GM21723 (cell line): ENCODE results near the gene TMCC1.
"Not testable (repeated sequence)": the region's sequence is repeated elsewhere in the genome, so short reads cannot be mapped to it uniquely, and the experiment has no call there.

Source experiments
- ATAC-seq: cut with Tn5 transposase; IDR thresholded peaks from one replicate; pipeline ENCODE4 v1.9.1; 2021; ENCODE audit warnings: mild to moderate bottlenecking, moderate library complexity; ENCODE audit not compliant: unreplicated experiment

Gene TMCC1

DNA sequence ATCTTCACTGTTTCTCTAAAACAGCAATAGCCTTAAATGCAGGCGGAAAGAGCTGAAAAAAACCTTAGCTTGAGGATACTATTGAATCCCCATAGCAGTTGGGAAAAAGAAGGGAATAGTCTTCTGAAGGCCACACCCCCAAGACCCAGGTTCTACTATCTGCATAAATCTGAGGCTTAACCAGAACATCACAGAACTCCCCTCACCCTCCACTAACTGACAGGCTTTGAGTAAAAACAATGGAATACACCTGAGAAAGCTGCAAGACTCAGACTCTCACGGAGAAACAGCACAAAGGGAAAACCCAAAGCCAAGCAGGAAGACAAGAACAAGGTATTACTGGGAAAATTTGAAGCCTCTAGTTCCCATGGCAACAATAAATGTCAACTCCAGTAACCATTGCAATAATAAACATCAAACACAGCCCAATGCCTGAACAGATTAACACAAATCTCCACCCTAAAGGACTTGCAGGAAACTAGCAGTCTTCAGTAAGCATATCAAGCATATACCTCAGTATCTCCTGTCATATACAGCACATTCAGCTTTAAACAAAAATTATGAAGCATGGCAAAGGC lies 56.4 kb downstream of the TMCC1 start:
- no peak for ATAC-seq

GRCh38 chr3:129836381-129837064 lies 57.0 kb downstream of the TMCC1 start:
- ATAC-seq, result no peak

- no peak for ATAC-seq
Observed at GRCh38 chr3:129835198-129835597, 58.3 kb downstream of the TMCC1 start.

- ATAC-seq, result no peak
Observed at GRCh38 chr3:129834580-129834979, 58.9 kb downstream of the TMCC1 start.

GRCh38 chr3:129831942-129832341 lies 61.6 kb downstream of the TMCC1 start:
- ATAC-seq, result not testable (repeated sequence)

DNA sequence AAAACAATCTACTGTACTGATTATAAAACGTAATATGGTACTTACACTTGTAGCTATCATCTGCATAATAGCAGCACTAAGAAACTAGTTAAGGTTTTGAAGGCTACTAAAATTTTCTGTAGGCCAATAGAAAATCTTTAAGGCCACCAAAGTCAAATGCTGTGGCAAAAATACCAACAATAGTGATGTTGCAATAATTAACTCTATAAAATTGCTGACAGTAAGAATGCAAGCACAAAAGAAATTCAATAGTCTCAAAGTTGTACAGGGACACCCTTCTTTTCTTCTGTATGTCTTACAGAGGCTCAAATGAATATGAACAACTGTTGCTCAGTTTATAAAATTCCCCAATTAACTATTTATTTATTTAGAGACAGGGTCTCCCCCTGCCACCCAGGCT lies 62.0 kb downstream of the TMCC1 start:
- ATAC-seq, result no peak

DNA sequence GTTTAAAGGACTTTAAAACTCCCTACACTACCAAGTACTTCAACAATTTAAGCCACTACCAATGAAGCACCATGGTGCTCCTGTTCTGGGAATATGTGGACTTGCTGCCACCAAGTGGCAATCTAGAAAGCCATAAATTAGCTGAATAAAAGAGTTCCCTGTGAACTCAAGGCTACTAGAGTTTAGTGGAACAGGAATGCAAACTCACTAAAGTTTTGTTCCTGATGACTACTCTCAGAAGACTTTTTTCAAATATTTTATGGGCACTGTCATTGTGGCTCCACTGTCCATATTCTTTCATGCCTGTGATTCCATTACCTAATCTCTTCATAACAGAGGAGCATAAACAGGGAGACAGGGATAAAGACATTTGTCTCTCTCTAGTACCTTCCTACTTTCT lies 63.9 kb downstream of the TMCC1 start:
- no peak for ATAC-seq

DNA sequence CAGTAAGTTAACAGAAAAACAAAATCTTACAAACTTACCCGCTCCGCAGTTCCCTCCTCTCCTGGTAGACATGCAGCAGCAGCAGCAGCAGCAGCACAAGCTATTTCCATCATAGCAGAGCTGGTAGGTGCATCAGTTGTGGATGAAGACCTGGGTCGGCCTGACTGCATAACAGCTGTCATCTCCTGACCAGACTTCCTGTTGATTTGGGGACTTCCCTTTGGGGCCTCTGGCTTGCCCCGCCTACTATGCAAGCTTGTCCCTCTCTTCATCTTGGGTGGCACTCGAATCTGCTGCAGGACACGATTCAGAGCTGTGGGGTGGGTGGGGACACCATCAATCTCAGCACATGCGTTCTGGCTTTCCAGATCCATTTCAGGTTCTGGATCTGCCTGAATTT lies 65.7 kb downstream of the TMCC1 start:
- ATAC-seq, result peak; percentile 66

DNA sequence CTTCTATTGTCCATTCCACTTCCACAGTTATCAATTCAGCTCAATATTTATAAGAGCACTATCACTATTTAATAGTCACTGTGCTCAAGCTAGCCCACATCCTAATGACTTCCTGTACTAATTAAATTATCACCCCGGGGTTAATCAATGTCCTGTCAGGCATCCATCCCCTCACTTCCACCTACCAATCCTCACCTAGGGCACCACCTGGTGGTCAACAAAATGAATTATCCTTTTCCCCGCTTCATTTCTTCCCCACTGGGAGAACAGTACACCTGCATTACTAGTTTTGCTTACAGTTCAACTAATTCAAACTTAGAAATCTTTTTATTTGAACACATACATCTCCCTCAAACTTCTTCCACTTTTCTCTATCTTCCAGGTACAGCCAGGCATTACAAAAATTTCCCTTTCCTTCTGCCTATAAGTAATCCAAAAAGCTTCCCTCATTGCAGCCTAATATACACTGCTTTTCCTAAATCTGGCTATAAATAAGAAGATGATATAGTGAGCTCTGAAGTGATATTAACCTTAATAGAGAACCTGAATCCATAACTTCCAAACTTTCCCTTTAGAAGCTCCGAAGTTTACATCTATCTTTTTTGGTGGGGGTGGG lies 68.5 kb downstream of the TMCC1 start:
- peak; percentile 45 for ATAC-seq

DNA sequence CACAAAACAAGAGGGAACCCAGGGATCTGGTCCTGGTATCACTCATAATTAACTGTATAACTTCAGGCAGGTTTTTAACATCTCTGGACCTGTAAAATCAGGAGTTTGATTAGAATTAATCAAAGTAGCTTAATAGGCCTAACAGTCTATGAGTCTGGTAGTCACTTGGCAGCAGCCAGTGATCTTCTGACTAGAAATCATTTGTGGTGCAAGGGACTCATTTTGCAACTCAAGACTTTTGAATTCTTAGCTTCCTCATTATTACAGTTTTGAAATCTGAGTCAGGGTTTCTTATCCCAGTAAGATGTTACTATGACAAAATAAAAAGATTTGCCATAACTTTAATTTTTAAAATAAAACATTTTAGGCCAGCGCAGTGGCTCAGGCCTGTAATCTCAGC lies 70.8 kb downstream of the TMCC1 start:
- ATAC-seq, result no peak

DNA sequence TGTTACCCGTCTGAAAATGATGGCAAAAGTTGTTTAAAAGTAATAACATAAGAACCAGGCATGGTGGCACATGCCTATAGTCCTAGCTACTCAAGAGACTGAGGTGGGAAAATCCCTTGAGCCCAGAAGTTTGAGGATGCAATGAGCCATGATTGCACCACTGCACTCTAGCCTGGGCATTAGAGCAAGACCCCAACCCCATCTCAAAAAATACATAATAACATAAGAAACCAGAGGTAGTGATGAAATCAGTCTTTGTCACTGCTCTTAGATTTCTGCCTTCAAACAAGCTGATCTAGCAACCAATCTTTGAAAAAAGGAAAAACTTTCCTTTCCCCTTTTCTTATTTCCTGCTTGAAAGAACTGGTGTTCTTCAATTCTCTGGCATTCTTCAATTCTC lies 71.3 kb downstream of the TMCC1 start:
- ATAC-seq, result no peak

DNA sequence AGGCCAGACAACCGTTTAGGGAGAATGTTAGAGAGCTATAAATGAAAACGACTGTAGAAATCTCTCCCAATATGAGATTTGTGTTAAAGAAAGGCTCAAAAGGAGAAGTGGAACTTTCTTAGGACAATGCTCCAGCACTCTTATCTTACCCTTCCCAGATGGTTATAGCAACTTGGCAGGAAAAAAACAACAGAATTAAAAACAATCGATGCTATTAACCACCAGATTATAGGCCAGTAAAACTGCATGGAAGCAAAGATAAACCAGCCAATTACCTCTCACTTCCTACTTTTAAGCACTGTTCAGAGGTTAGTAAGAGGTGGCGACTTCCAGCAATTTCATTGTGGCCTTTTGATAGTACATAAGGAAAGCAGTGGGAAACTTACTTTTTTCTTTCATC lies 72.9 kb downstream of the TMCC1 start:
- no peak for ATAC-seq

GRCh38 chr3:129812589-129812988 lies 80.9 kb downstream of the TMCC1 start:
- no peak for ATAC-seq

GRCh38 chr3:129809297-129809696 lies 84.2 kb downstream of the TMCC1 start:
- ATAC-seq, result no peak

DNA sequence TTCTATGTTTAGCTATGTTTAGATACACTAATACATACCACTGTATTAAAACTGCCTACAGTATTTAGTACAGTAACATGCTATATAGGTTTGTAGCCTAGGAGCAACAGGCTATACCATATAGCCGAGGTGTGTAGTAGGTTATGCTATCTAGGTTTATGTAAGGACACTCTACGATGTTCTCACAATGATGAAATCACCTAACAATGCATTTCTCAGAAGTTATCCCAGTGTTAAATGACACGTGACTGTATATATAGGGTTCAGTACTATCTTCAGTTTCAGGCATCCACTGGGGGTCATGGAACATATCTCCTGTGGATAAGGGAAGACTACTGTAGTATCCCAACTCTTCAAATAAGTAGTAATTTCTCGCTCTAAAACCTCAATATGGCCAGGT lies 97.4 kb downstream of the TMCC1 start:
- ATAC-seq, result no peak

DNA sequence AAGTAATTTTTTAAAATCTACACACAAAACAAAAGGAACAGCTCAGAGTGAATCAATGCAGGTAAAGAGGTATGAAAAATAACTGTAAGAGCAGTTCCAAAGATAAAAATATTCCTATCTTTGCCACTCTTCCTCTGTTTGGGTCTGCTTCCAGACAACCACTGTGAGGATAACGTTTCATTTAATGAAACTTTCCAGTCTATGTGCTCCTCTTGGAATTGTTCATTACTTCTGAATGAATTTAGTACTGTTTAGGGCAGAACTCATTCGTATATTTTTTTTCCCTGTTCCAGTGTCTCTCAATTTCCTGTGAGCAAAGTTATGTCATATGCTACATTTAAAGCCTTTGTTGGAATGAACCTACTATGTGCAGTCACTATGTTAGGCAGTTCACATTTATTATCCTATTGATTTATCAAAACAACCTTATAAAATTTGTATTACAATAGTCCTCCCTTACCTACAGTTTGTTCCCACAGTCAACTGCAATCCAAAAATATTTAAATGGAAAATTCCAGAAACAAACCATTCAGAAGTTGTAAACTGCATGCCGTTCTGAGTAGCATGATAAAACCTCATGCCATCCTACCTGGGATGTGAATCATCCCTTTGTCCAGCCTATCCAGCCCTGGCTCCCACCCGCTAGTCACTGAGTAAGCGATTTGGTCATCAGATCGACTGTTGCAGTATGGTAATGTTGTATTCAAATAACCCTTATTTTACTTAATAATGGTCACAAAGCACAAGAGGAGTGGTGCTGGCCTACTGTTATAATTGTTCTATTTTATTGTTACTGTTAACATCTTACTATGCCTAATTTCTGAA lies 98.1 kb downstream of the TMCC1 start:
- ATAC-seq, result no peak

DNA sequence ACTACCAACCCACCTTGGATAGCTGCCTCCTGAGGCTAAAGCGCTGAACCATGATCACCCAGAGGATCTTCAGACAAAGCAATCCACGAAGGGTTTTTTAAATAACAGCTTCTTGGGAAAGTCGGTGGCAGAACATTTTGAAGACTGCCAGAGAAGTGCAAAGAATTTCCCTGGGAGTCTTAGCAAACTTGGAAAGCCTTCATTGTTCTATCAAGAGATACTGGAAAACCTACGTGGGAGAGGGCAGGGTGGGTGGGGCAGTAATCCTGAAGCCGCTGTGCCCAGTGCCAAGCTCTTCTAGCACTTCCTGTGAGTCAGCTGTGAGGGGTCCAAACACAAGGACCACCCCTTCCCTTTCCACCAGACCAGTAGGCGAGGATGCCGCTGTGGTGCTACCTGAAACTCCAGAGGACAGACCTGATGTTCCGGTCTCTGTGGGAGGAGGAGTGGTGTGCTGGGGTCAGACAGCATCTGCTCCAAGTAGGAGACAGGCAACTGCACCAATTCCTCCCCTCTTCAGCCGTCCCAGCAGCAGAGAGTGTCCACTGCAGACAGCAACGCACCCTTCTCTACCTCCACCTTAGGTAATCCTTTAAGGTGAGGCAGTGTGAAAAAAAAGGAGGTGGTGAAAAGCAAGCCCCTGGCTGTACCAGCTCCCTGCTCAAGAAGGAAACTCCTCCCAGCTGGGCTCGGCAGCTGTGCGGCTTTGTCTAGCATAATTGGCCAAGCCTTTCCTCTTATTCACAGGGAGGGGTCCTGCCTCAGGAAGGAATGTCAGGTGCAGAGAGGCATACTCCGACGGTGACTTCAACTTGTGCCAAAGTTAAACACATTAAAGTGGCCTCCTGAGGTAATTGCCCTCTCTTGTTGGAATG lies 99.0 kb downstream of the TMCC1 start:
- ATAC-seq, result no peak

DNA sequence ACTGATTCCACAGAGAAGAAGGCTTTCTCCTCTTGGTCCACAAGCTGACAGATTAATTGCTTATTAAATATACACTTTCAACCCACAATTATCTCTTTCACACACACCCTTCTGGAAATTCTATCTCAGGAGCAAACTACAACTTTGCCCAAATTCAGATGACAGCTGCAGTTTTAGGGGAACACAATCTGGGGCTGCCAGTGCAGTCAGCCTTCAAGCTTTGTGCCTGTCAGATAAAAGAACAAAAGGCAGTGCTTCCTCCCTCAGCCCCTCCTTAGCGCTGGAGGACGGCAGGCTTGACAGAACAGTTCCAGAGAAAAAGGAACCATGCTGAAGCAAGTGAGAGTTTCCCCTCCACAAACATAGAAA lies 99.6 kb downstream of the TMCC1 start:
- no peak for ATAC-seq

GRCh38 chr3:129793319-129793718 lies 100.2 kb downstream of the TMCC1 start:
- ATAC-seq, result no peak

GRCh38 chr3:129783470-129783869 lies 110.0 kb downstream of the TMCC1 start:
- ATAC-seq, result no peak

DNA sequence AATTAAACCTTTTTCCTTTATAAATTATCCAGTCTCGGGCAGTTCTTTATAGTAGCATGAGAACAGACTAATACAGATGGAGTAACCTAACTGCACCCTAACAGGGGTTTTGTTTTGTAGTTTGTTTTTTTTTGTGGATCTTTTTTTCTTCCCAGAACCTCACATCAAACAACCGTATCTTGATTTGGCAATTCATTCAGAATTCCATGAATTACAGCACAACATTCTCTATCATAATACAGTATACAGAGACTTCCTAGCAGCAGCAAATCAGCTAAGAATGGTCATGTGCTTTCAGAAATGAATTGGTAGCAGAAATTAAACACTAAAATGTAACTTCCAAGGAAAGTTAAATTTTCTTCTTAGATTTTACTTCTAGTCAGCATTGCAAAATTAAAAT lies 114.6 kb downstream of the TMCC1 start:
- ATAC-seq, result no peak
